ENCODE measurements around the gene NLRC5. TPM values are rescaled to one million over a fixed set of nuclear protein-coding genes. Genes with fewer than 3 reads are reported as not detected.

Gene NLRC5
- total and polyA plus RNA-seq, 9 of the 15 experiments (the other 6 are each of a cell fraction or from before 2014, with no cell fraction given) = 0.59 to 0.71 TPM; not detected in 7

DNA sequence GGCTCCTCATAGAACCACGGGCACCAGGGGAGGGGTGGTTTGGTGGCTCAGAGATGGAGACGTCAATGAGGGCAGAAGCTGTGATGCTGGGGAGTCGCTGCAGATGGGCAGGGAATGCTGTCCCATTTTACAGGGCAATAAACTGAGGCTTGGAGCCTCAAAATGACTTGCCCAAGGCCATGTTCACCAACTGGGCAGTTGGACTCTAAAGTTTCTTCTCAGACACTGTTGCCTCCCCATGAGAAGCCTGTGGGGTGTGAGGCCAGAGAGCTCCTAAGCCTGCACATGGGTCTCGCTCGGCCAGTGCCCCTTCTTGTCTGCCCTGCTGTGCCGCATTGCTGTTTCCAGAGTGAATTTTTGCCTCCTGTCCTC, 141.6 kb downstream of the NLRC5 start:
- CTCF ChIA-PET (ENCODE audit: low intra/inter-chr PET ratio) = no interaction called here
- Histone ChIP-seq H3K36me3 (ENCODE audit: control insufficient read depth, insufficient read depth, low read length) (no peaks in the 10 kb centered on the region), H3K4me3 (no peak overlapping the region)
- no peak for TF ChIP-seq TEAD4 (IDR thresholded peaks at IDR 0.05; ENCODE audit: low read length)
- TF ChIP-seq TEAD4 (CRISPR knock-in tag; IDR thresholded peaks at IDR 0.05; ENCODE audit: borderline replicate concordance) = no peak
- TF ChIP-seq SMARCE1 (IDR thresholded peaks at IDR 0.05) = no peak
- TF ChIP-seq, protein P1, sequence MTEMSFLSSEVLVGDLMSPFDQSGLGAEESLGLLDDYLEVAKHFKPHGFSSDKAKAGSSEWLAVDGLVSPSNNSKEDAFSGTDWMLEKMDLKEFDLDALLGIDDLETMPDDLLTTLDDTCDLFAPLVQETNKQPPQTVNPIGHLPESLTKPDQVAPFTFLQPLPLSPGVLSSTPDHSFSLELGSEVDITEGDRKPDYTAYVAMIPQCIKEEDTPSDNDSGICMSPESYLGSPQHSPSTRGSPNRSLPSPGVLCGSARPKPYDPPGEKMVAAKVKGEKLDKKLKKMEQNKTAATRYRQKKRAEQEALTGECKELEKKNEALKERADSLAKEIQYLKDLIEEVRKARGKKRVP (CRISPR knock-in tag; IDR thresholded peaks at IDR 0.05) = no peak
- TF ChIP-seq JUN (IDR thresholded peaks at IDR 0.05; ENCODE audit: borderline replicate concordance, low read depth, low read length) = no peak
- no peak for TF ChIP-seq JUN (CRISPR knock-in tag; IDR thresholded peaks at IDR 0.05; ENCODE audit: borderline replicate concordance)
- peak in 1 of 2 experiments; percentile 59; a peak in 2 of 4 replicates for TF ChIP-seq KDM1A (IDR thresholded peaks at IDR 0.05)
- TF ChIP-seq, protein P2, sequence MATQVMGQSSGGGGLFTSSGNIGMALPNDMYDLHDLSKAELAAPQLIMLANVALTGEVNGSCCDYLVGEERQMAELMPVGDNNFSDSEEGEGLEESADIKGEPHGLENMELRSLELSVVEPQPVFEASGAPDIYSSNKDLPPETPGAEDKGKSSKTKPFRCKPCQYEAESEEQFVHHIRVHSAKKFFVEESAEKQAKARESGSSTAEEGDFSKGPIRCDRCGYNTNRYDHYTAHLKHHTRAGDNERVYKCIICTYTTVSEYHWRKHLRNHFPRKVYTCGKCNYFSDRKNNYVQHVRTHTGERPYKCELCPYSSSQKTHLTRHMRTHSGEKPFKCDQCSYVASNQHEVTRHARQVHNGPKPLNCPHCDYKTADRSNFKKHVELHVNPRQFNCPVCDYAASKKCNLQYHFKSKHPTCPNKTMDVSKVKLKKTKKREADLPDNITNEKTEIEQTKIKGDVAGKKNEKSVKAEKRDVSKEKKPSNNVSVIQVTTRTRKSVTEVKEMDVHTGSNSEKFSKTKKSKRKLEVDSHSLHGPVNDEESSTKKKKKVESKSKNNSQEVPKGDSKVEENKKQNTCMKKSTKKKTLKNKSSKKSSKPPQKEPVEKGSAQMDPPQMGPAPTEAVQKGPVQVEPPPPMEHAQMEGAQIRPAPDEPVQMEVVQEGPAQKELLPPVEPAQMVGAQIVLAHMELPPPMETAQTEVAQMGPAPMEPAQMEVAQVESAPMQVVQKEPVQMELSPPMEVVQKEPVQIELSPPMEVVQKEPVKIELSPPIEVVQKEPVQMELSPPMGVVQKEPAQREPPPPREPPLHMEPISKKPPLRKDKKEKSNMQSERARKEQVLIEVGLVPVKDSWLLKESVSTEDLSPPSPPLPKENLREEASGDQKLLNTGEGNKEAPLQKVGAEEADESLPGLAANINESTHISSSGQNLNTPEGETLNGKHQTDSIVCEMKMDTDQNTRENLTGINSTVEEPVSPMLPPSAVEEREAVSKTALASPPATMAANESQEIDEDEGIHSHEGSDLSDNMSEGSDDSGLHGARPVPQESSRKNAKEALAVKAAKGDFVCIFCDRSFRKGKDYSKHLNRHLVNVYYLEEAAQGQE (IDR thresholded peaks at IDR 0.05; ENCODE audit: borderline replicate concordance) = no peak
- TF ChIP-seq, protein P2 (CRISPR knock-in tag; IDR thresholded peaks at IDR 0.05; ENCODE audit: low read depth) = no peak
- TF ChIP-seq CC2D1A (IDR thresholded peaks at IDR 0.05) = no peak
- TF ChIP-seq BCOR (IDR thresholded peaks at IDR 0.05) = peak; percentile 81
- TF ChIP-seq CAMTA2 (CRISPR knock-in tag; conservative IDR thresholded peaks at IDR 0.05) = no peak
- TF ChIP-seq RBM25 (IDR thresholded peaks at IDR 0.05; ENCODE audit: low read depth, low read length, severe bottlenecking) = peak; percentile 59
- no peak for TF ChIP-seq MEF2A (IDR thresholded peaks at IDR 0.05; ENCODE audit: control insufficient read depth, low read depth, low read length)
- TF ChIP-seq, protein P3, sequence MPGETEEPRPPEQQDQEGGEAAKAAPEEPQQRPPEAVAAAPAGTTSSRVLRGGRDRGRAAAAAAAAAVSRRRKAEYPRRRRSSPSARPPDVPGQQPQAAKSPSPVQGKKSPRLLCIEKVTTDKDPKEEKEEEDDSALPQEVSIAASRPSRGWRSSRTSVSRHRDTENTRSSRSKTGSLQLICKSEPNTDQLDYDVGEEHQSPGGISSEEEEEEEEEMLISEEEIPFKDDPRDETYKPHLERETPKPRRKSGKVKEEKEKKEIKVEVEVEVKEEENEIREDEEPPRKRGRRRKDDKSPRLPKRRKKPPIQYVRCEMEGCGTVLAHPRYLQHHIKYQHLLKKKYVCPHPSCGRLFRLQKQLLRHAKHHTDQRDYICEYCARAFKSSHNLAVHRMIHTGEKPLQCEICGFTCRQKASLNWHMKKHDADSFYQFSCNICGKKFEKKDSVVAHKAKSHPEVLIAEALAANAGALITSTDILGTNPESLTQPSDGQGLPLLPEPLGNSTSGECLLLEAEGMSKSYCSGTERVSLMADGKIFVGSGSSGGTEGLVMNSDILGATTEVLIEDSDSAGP (CRISPR knock-in tag; IDR thresholded peaks at IDR 0.05) = no peak

More for the DNA sequence above, 141.6 kb downstream of the NLRC5 start:
- H4K20me1 ChIP-seq (replicated peaks; ENCODE audit: control insufficient read depth, insufficient read depth, low read length) = no peaks in the 10 kb centered on the region
- WGBS (ENCODE audit: insufficient coverage, low coverage, missing lambda C conversion rate) = 39% methylated on average over 4 of the region's 6 CpGs
- 0 out of 4 replicates have a peak overlapping the region, but pooled peaks of 1 of the 2 experiments have one; percentile 5 for H3K9ac ChIP-seq (ENCODE audit: insufficient read depth in 1 of 2, low read depth in 2 of 2, low read length in 2 of 2)
- peaks cover 2 to 3% of the 10 kb centered on the region in 2 experiments; a peak in 4 of 5 replicates for H3K4me1 ChIP-seq (replicated peaks in 1 of 2; ENCODE audit: control insufficient read depth in 2 of 2, insufficient read depth in 2 of 2, low read length in 2 of 2)
- no peaks in the 10 kb centered on the region for H3K9me3 ChIP-seq (replicated peaks; ENCODE audit: control insufficient read depth, insufficient read depth, low read depth, low read length)
- H3K27me3 ChIP-seq (ENCODE audit: control insufficient read depth in 2 of 2, insufficient read depth in 2 of 2, low read length in 2 of 2) = no peaks in the 10 kb centered on the region
- no peak overlapping the region for H3K27ac ChIP-seq (ENCODE audit: extremely low read depth, low read depth, low read length)
- intact Hi-C loops (cut with micrococcal nuclease) = no loop called here
- POLR2A ChIA-PET = interaction anchor here (0.5 to 1.7 kb wide), 3 partner anchors 11 to 15 kb away, joined by 3 to 4 read pairs (median 3); no protein-coding TSS in a partner anchor
- no peak overlapping the region for H2AFZ ChIP-seq (ENCODE audit: low read depth, low read length)
- in situ Hi-C loops (cut with MboI) = no loop called here
- ATAC-seq (no peak), DNase-seq (ENCODE audit: extremely low read depth in 1 of 4, low spot score in 3 of 4) (no peak), FAIRE-seq (no peak)
- no peaks in the 10 kb centered on the region for H3K9me1 ChIP-seq (ENCODE audit: control insufficient read depth, insufficient read depth, low read length)
- no TSS peak for BruUV-seq (replicated peaks)
- H3K4me2 ChIP-seq (ENCODE audit: insufficient read depth, low read length) = no peak overlapping the region
- no peaks in the 10 kb centered on the region for H3K79me2 ChIP-seq (ENCODE audit: control insufficient read depth, insufficient read depth, low read length)
